Muscle of leg (tissue), 11 donors: ENCODE data around the gene PPP3CB. TPM values are rescaled to one million over a fixed set of nuclear protein-coding genes. Genes with fewer than 3 reads are reported as not detected.
"Not testable (repeated sequence)": the region's sequence is repeated elsewhere in the genome, so short reads cannot be mapped to it uniquely, and the experiment has no call there.

Source experiments
- DNase-seq: peaks from one replicate; pipeline ENCODE4 v3.0.0; 2013
- H3K27ac ChIP-seq: one replicate; pipeline ENCODE4 v1.5.1; 2013; ENCODE audit warnings: mild to moderate bottlenecking, low read length, control low read depth
- H3K27me3 ChIP-seq: one replicate; pipeline ENCODE4 v1.6.1; 2013; ENCODE audit warnings: low read length; ENCODE audit not compliant: control insufficient read depth, insufficient read depth
- H3K36me3 ChIP-seq: one replicate; pipeline ENCODE4 v1.6.1; 2013; ENCODE audit warnings: low read length; ENCODE audit not compliant: control insufficient read depth, insufficient read depth
- H3K4me1 ChIP-seq: one replicate; pipeline ENCODE4 v1.6.1; 2013; ENCODE audit warnings: low read length; ENCODE audit not compliant: control insufficient read depth, insufficient read depth
- H3K4me3 ChIP-seq: one replicate; pipeline ENCODE4 v1.5.1; 2013; ENCODE audit warnings: low read length, control low read depth
- H3K9me3 ChIP-seq: replicated peaks from 2 replicates; pipeline ENCODE4 v1.6.1; 2013; ENCODE audit warnings: low read depth, low read length; ENCODE audit not compliant: control insufficient read depth
- WGBS: methylation state at CpG from one replicate; pipeline ENCODE4 v1.1.5; 2013; ENCODE audit warnings: missing lambda C conversion rate; ENCODE audit not compliant: insufficient coverage; 5-methylcytosine and 5-hydroxymethylcytosine counted together
- polyA plus RNA-seq, 8 donors: library from polyadenylated mRNA; unstranded; fragments of 120-200 nt; gene quantifications; one replicate each; pipeline versions ENCODE4 v1.2.1 to v1.2.3, GENCODE V29; 2013; ENCODE audit warnings: inconsistent platforms in 1 of 8, low replicate concordance in 1 of 8; ENCODE audit not compliant: insufficient read length in 8 of 8, insufficient read depth in 1 of 8
- total RNA-seq: library from RNA; stranded (reverse); fragments of 120-200 nt; gene quantifications from one replicate; pipeline ENCODE4 v1.2.4, GENCODE V29; 2013

PPP3CB gene
- total and polyA plus RNA-seq, 9 donors = 72.0 to 163 (median 125) TPM

DNA sequence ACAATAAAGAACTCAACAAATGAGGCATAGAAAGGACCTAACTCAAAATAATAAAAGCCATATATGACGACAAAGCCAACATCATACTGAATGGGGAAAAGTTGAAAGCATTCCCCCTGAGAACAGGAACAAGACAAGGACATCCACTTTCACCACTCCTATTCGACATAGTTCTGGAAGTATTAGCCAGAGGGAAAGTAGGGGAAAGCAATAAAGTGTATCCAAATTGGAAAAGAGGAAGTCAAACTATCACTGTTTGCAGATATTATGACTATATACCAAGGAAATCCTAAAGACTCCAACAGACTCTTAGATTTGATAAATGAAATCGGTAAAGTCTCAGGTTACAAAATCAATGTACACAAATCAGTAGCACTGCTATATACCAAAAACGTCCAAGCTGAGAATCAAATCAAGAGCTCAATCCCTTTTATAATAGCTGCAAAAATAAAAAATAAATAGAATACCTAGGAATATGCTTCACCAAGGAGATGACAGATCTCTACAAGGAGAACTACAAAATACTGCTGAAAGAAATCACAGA lies 86.8 kb downstream of the PPP3CB start:
- no CpG with 5 or more reads among the region's 4 CpGs for WGBS
- DNase-seq = no peak
- Histone ChIP-seq H3K27ac (no peak overlapping the region), H3K36me3 (peaks cover 4% of the 10 kb centered on the region), H3K4me3 (no peak overlapping the region), H3K27me3 (peaks cover under 1% of the 10 kb centered on the region), H3K4me1 (peaks cover 11% of the 10 kb centered on the region), H3K9me3 (no peaks in the 10 kb centered on the region)

DNA sequence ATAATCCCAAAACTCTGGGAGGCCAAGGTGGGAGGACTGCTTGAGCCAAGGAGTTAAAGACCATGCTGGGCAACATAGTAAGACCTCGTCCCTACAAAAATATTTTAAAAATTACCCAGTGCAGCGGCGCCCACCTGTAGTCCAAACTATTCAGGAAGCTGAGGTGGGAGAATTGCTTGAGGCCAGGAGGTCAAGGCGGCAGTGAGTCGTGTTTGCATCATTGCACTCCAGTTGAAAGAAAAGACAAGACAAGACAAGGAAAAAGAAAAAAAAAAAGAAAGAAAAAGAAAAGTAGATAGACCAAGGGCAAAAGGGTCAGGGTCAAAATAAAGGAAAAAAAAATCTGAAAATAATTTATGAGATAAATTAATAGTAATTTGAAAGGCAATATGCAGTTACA lies 87.8 kb downstream of the PPP3CB start:
- H3K36me3 ChIP-seq = peaks cover 4% of the 10 kb centered on the region
- DNase-seq = no peak
- H3K4me1 ChIP-seq = peaks cover 8% of the 10 kb centered on the region
- H3K9me3 ChIP-seq = no peaks in the 10 kb centered on the region
- H3K4me3 ChIP-seq = no peak overlapping the region
- WGBS = 100% methylated on average over 2 of the region's 5 CpGs
- no peak overlapping the region for H3K27ac ChIP-seq
- no peaks in the 10 kb centered on the region for H3K27me3 ChIP-seq

DNA sequence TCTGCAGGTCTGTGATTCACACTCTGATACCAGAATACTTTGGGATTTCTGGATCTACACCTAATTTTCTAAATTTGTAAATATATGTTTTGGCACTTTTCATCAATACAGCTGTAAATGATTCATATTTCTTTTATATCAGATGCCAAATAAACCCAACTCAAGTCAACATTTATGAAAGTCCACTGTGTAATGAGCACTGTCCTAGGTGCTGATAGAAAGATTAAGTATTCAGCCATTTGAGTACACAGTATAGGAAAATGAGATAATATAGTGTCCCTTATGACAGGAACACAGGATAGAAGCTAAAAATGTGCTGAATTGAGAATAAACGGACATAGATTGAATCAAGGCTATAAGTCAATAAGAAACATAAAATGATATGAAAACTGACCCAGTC lies 88.3 kb downstream of the PPP3CB start:
- DNase-seq = no peak
- Histone ChIP-seq H3K36me3 (peaks cover 4% of the 10 kb centered on the region), H3K9me3 (no peaks in the 10 kb centered on the region), H3K4me1 (peaks cover 2% of the 10 kb centered on the region), H3K27ac (no peak overlapping the region), H3K27me3 (no peaks in the 10 kb centered on the region), H3K4me3 (no peak overlapping the region)
- no CpG with 5 or more reads among the region's 1 CpG for WGBS

DNA sequence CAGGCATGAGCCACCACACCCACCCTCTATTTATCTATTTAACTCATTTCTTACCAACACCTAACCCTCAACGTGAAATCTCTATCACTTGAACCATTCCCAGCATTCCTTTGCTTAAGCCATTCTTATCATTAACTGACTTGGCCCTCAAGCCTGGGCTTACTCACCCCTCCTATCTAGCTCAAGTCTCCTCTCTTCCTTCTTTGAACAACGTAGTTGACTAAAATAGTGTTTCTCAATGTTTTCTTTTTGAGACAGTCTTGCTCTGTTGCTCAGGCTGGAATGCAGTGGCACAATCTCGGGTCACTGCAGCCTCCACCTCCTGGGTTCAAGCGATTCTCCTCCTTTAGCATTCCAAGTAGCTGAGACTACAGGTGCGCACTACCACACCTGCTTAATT lies 89.0 kb downstream of the PPP3CB start:
- Histone ChIP-seq H3K36me3 (peaks cover 4% of the 10 kb centered on the region), H3K9me3 (no peaks in the 10 kb centered on the region), H3K4me1 (no peaks in the 10 kb centered on the region), H3K27ac (no peak overlapping the region), H3K4me3 (no peak overlapping the region), H3K27me3 (no peaks in the 10 kb centered on the region)
- 89% methylated on average over 5 of the region's 5 CpGs for WGBS
- no peak for DNase-seq

DNA sequence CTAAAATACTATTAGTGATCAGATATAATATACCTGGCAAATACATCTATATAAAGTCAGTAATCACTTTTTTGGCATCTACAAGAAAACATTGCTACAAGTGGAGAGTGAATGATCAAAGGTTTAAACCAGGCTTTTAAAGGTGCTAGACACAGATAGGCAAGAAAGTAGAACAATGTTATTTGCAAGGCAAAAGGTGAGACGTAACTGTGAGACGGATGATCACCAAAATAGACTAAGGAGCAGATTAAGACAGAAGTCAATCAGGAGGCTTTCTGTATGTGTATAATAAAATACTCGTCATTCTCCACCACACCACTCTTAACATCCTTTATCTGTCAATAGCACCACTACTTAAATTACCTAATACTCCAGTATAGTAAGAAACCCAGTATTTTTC lies 90.3 kb downstream of the PPP3CB start:
- peaks cover 5% of the 10 kb centered on the region for H3K36me3 ChIP-seq
- no peaks in the 10 kb centered on the region for H3K4me1 ChIP-seq
- H3K9me3 ChIP-seq = no peaks in the 10 kb centered on the region
- no peak overlapping the region for H3K27ac ChIP-seq
- no peaks in the 10 kb centered on the region for H3K27me3 ChIP-seq
- DNase-seq = no peak
- no CpG with 5 or more reads among the region's 3 CpGs for WGBS
- H3K4me3 ChIP-seq = no peak overlapping the region

DNA sequence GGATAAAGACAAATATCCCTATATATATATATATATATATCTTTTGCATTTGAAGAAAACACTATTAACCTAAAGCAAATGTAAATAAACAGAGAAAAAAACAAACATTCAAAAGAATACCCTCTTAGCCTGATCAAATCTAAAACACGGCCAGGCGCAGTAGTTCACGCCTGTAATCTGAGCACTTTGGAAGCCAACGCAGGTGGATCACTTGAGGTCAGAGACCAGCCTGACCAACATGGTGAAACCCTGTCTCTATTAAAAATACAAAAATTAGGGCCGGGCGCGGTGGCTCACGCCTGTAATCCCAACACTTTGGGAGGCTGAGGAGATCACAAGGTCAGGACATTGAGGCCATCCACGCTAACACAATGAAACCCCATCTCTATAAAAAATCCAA lies 91.1 kb downstream of the PPP3CB start:
- no peak for DNase-seq
- no peaks in the 10 kb centered on the region for H3K4me1 ChIP-seq

DNA sequence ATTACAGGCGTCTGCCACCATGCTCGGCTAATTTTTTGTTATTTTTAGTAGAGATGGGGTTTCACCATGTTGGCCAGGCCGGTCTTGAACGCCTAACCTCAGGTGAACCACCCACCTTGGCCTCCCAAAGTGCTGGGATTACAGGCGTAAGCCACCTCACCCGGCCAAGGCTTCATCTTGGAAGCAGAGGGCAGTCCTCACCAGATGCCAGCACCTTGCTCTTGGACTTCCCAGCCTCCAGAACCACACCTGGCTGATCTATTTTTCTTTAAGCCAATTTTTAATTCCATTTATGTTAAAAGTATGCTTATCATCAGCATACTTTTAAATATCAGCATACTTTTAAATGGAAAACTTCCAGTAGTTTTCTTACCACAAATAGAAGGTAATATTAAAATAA lies 94.2 kb downstream of the PPP3CB start:
- no peak overlapping the region for H3K4me3 ChIP-seq
- no peaks in the 10 kb centered on the region for H3K4me1 ChIP-seq
- H3K36me3 ChIP-seq = peaks cover 14% of the 10 kb centered on the region
- no peak overlapping the region for H3K27ac ChIP-seq
- no peak for DNase-seq
- no peaks in the 10 kb centered on the region for H3K27me3 ChIP-seq
- H3K9me3 ChIP-seq = no peaks in the 10 kb centered on the region
- WGBS = 94% methylated on average over 6 of the region's 6 CpGs

More for the DNA sequence above, 91.1 kb downstream of the PPP3CB start:
- Histone ChIP-seq H3K36me3 (peaks cover 7% of the 10 kb centered on the region), H3K4me3 (no peak overlapping the region), H3K27ac (no peak overlapping the region), H3K9me3 (no peaks in the 10 kb centered on the region), H3K27me3 (no peaks in the 10 kb centered on the region)
- WGBS = 83% methylated on average over 1 of the region's 9 CpGs

DNA sequence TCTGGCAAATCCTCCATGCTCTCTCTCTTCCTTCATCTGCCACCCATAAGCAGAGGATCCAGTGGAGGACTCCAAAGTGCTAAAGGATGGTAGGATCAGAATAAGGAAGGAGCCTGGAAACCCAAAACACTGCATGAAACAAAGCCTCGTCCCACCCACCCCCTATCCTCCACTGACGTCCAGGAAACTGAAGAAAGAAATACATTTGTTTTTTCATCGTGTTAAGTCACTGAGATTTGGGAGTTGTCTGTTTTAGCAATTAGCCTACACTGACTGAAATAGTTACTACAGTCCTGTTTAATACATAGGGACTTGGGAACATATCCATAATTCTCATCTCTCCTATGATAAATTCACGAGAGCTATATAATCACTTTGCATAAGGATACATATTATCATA lies 96.8 kb downstream of the PPP3CB start:
- Histone ChIP-seq H3K27me3 (no peaks in the 10 kb centered on the region), H3K36me3 (peaks cover 23% of the 10 kb centered on the region), H3K4me3 (no peak overlapping the region), H3K4me1 (no peaks in the 10 kb centered on the region), H3K9me3 (no peaks in the 10 kb centered on the region), H3K27ac (peak overlapping the region; percentile 24)
- peak; percentile 54 for DNase-seq
- no CpG with 5 or more reads among the region's 4 CpGs for WGBS

DNA sequence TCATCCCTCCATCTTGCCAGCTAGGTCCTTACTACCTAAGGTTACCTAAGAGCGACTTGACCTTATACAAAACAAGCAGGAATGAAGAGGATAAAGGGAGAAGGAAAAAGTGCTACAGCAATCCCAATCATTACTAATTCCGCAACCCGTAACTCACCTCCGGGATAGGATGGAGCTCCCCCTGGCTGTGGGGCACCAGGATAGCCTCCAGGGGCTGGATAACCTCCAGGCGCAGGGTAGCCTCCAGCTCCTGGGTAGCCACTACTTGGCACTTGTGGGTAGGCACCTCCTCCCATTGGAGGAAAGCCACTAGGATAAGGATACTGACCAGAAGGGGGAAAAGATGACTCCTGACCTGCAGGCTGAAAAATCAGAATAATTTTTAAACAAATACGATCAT lies 97.8 kb downstream of the PPP3CB start:
- 100% methylated on average over 1 of the region's 6 CpGs for WGBS
- no peaks in the 10 kb centered on the region for H3K4me1 ChIP-seq
- peaks cover 23% of the 10 kb centered on the region for H3K36me3 ChIP-seq
- no peaks in the 10 kb centered on the region for H3K27me3 ChIP-seq
- H3K9me3 ChIP-seq = no peaks in the 10 kb centered on the region
- DNase-seq = no peak
- H3K27ac ChIP-seq = no peak overlapping the region
- no peak overlapping the region for H3K4me3 ChIP-seq

DNA sequence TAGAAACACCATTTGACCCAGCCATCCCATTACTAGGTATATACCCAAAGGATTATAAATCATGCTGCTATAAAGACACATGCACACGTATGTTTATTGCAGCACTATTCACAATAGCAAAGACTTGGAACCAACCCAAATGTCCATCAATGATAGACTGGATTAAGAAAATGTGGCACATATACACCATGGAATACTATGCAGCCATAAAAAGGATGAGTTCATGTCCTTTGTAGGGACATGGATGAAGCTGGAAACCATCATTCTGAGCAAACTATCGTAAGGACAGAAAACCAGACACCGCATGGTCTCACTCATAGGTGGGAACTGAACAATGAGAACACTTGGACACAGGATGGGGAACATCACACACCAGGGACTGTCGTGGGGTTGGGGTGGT lies 101.5 kb downstream of the PPP3CB start:
- H3K27me3 ChIP-seq, H3K4me3 ChIP-seq, DNase-seq, H3K9me3 ChIP-seq, H3K27ac ChIP-seq, H3K4me1 ChIP-seq: not testable (repeated sequence)
- peaks cover 27% of the 10 kb centered on the region for H3K36me3 ChIP-seq
- 100% methylated on average over 1 of the region's 4 CpGs for WGBS

DNA sequence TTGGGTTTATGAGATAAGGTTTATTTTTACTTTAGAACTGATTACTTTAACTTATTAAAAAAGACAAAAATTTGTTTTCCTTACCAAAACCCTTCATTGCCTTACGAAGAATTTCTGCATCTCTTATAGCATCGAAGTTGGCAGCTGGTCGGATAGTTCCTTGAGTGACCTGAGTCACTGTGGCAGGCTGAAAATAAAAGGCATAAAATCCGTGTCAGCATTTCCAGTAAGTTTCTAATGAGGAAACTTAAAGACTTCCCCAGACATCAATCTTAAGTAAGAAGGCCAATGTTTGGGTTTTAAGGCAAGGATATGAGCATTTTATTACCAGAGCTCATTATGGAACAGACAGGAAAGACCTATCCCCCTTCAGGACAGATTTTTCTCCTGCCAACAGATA lies 107.6 kb downstream of the PPP3CB start:
- Histone ChIP-seq H3K27ac (no peak overlapping the region), H3K9me3 (no peaks in the 10 kb centered on the region), H3K4me3 (no peak overlapping the region), H3K36me3 (peaks cover 41% of the 10 kb centered on the region), H3K4me1 (no peaks in the 10 kb centered on the region), H3K27me3 (no peaks in the 10 kb centered on the region)
- DNase-seq = no peak
- no CpG with 5 or more reads among the region's 4 CpGs for WGBS
